Heart left ventricle (tissue), 16 donors: ENCODE data around the gene CBFA2T3. TPM values are rescaled to one million over a fixed set of nuclear protein-coding genes. Genes with fewer than 3 reads are reported as not detected.

Experiments
- ATAC-seq, 4 donors: fragments of 200-7000 bp; cut with Tn5 transposase; one replicate each; pipeline ENCODE4 v1.9.1; 2020 to 2022; ENCODE audit warnings: moderate library complexity in 4 of 4, mild to moderate bottlenecking in 3 of 4, moderate number of reproducible peaks in 1 of 4
- DNase-seq, 5 donors: peaks; one replicate each; pipeline ENCODE4 v3.0.0-alpha.2; 2020
- H3K27ac ChIP-seq, 12 donors: fragments of 200-600 bp; sonication (generic) in 4 of 12; one replicate each; pipeline versions ENCODE4 v1.5.0 to v1.8.0; 2016 to 2022; ENCODE audit warnings: mild to moderate bottlenecking in 2 of 12
- H3K27me3 ChIP-seq, 9 donors: fragments of 200-600 bp; sonication (generic) in 2 of 9; one replicate each; pipeline versions ENCODE4 v1.5.1 to v1.8.0; 2016 to 2022; ENCODE audit warnings: mild to moderate bottlenecking in 3 of 9
- H3K36me3 ChIP-seq, 9 donors: fragments of 200-600 bp; sonication (generic) in 2 of 9; one replicate each; pipeline versions ENCODE4 v1.5.0 to v1.8.0; 2018 to 2022; ENCODE audit warnings: mild to moderate bottlenecking in 2 of 9
- H3K4me1 ChIP-seq, 12 donors: fragments of 200-600 bp; sonication (generic) in 4 of 12; one replicate each; pipeline versions ENCODE4 v1.5.0 to v1.8.0; 2016 to 2022; ENCODE audit warnings: mild to moderate bottlenecking in 3 of 12
- H3K4me3 ChIP-seq, 12 donors: fragments of 200-600 bp; sonication (generic) in 4 of 12; one replicate each; pipeline versions ENCODE4 v1.5.0 to v1.8.0; 2017 to 2022; ENCODE audit warnings: mild to moderate bottlenecking in 9 of 12, moderate library complexity in 4 of 12
- H3K9me3 ChIP-seq, 12 donors: fragments of 200-600 bp; sonication (generic) in 4 of 12; one replicate each; pipeline versions ENCODE4 v1.5.0 to v1.8.0; 2016 to 2022; ENCODE audit warnings: mild to moderate bottlenecking in 1 of 12
- CTCF ChIP-seq, 12 donors: fragments of 200-600 bp; sonication (generic) in 4 of 12; IDR thresholded peaks; one replicate each; pipeline versions ENCODE4 v1.5.0 to v1.8.0; 2018 to 2022; ENCODE audit warnings: antibody characterized with exemption in 12 of 12, mild to moderate bottlenecking in 5 of 12
- POLR2A ChIP-seq, 2 donors: fragments of 450-650 bp; IDR thresholded peaks; one replicate each; pipeline ENCODE4 v1.6.1; 2017; ENCODE audit warnings: antibody characterized with exemption in 2 of 2, mild to moderate bottlenecking in 2 of 2, moderate library complexity in 2 of 2
- WGBS, 4 donors: extraction: QIAGEN DNeasy Blood & Tissue Kit in 2 of 4; methylation state at CpG; one replicate each; pipeline versions ENCODE4 v1.1.5 to v1.1.7; 2013 to 2018; 5-methylcytosine and 5-hydroxymethylcytosine counted together
- intact Hi-C, 10 donors: fragments of 100-400 bp; cut with DNase I; formaldehyde crosslinking; loops; one replicate each; pipeline versions ENCODE4 v1.11.1 to v1.14.2; 2022
- polyA plus RNA-seq, 2 donors: library from polyadenylated mRNA; stranded (reverse); fragments of 200-250 nt; gene quantifications; one replicate each; pipeline ENCODE4 v1.2.3, GENCODE V29; 2013
- total RNA-seq, 9 donors: library from RNA; depleted of rRNA in 2 of 9; stranded (reverse); fragments of >200 nt in 2 of 9; fragmentation: NEBNext Ultra II Directional in 3 of 9; extraction: Animal tissue kit (Norgen Biotek cat#: 25700) in 3 of 9; gene quantifications; one replicate each; pipeline versions ENCODE4 v1.1.0 to v1.2.4, GENCODE V29; 2016 to 2023
- donor health status: ischemic (EF 13 %, LVEDD 7.1; RV severe dilation, severe dysfunction).
- donor health status: healthy with polysubstance abuse.
- donor health status: DM: no; HTN: yes; CAD: no.
- donor health status: DM: no; HTN: no; CAD: no.
- donor health status: ischemic (EF 25% LVEDD 6.9; RV normal size, moderate dysfunction).
- donor health status: ischemic (EF 25% LVEDD 5.7; RV mildly dilated, moderate dysfunction).
- donor health status: healthy.
- donor health status: DM: yes; HTN: yes; CAD: no.
- donor health status: ischemic (EF 35%, LVEDD 5.7; RV mildly dilated, moderate dysfunction).
- donor health status: nonischemic (EF 11% LVEDD 7.7; RV severe dilation, severe dysfunction).
- donor health status: DM: yes; HTN: yes; CAD: no.
- donor health status: PGD.
- donor health status: ischemic (EF 29% LVEDD 5.4; RV normal size, mild dysfunction).
- donor health status: nonischemic (EF 23%, LVEDD 6.1; RV moderate dilation, normal function).

Gene CBFA2T3
- total and polyA plus RNA-seq, 11 donors = 5.0 to 12.0 (median 5.8) TPM

- ATAC-seq = peak in 3 of 4 donors; percentile 38 to 53 (median 41)
- Histone ChIP-seq H3K9me3 (no peaks in the 10 kb centered on the region), H3K4me1 (peaks cover 0 to 12% (median 0%) of the 10 kb centered on the region in 12 donors), H3K27me3 (peaks cover 0 to 9% (median 0%) of the 10 kb centered on the region in 9 donors), H3K4me3 (no peak overlapping the region), H3K36me3 (no peaks in the 10 kb centered on the region), H3K27ac (no peak overlapping the region)
- TF ChIP-seq POLR2A (IDR thresholded peaks at IDR 0.05) = no peak
- no peak for TF ChIP-seq CTCF (IDR thresholded peaks at IDR 0.05)
- intact Hi-C loops = no loop called here
- peak in 1 of 5 donors; percentile 60 for DNase-seq
- 38 to 50% (median 40%) methylated on average over 6 to 11 of the region's 11 CpGs for WGBS, 4 donors
Observed at GRCh38 chr16:88951989-88952388, 25.0 kb downstream of the CBFA2T3 start.

- peaks cover 0 to 9% (median 0%) of the 10 kb centered on the region in 9 donors for H3K27me3 ChIP-seq
- intact Hi-C loops = no loop called here
- peaks cover 0 to 7% (median 0%) of the 10 kb centered on the region in 12 donors for H3K4me1 ChIP-seq
- no peaks in the 10 kb centered on the region for H3K9me3 ChIP-seq
- H3K36me3 ChIP-seq = no peaks in the 10 kb centered on the region
- TF ChIP-seq POLR2A (IDR thresholded peaks at IDR 0.05) (no peak), CTCF (IDR thresholded peaks at IDR 0.05) (no peak)
- ATAC-seq = no peak
- no peak overlapping the region for H3K27ac ChIP-seq
- no peak overlapping the region for H3K4me3 ChIP-seq
- DNase-seq = peak in 1 of 5 donors; percentile 37
- 87 to 92% (median 90%) methylated on average over 15 of the region's 15 CpGs for WGBS, 4 donors
Observed at GRCh38 chr16:88951501-88951900, 25.5 kb downstream of the CBFA2T3 start.

GRCh38 chr16:88948781-88949490 lies 28.1 kb downstream of the CBFA2T3 start:
- DNase-seq = no peak
- H3K36me3 ChIP-seq = peaks cover 0 to 2% (median 0%) of the 10 kb centered on the region in 9 donors
- TF ChIP-seq CTCF (IDR thresholded peaks at IDR 0.05) (no peak), POLR2A (IDR thresholded peaks at IDR 0.05) (no peak)
- no peak overlapping the region for H3K27ac ChIP-seq
- no peak for ATAC-seq
- no peak overlapping the region for H3K4me3 ChIP-seq
- no peaks in the 10 kb centered on the region for H3K9me3 ChIP-seq
- intact Hi-C loops = loop anchor here in 6 of 10 donors (10.0 kb wide), 3 partner anchors 134 to 266 kb away; partner anchors contain the start of genes ACSF3 (in 4 of the 6), ZNF778 (in 2 of the 6) and APRT (in 1 of the 6)
- H3K27me3 ChIP-seq = peaks cover 0 to 9% (median 0%) of the 10 kb centered on the region in 9 donors
- 76 to 81% (median 79%) methylated on average over 17 of the region's 17 CpGs for WGBS, 4 donors
- H3K4me1 ChIP-seq = no peaks in the 10 kb centered on the region

GRCh38 chr16:88945473-88945872 lies 31.5 kb downstream of the CBFA2T3 start:
- no peak overlapping the region for H3K4me3 ChIP-seq
- WGBS, 4 donors = 75 to 84% (median 83%) methylated on average over 10 of the region's 10 CpGs
- H3K27me3 ChIP-seq = peaks cover 0 to 13% (median 2%) of the 10 kb centered on the region in 9 donors
- no peaks in the 10 kb centered on the region for H3K9me3 ChIP-seq
- H3K4me1 ChIP-seq = peaks cover 0 to 15% (median 4%) of the 10 kb centered on the region in 12 donors
- intact Hi-C loops = loop anchor here in 6 of 10 donors (10.0 kb wide), 3 partner anchors 131 to 269 kb away; partner anchors contain the start of genes ACSF3 (in 4 of the 6), ZNF778 (in 2 of the 6) and APRT (in 1 of the 6)
- ATAC-seq (no peak), DNase-seq (no peak)
- TF ChIP-seq CTCF (IDR thresholded peaks at IDR 0.05) (no peak), POLR2A (IDR thresholded peaks at IDR 0.05) (no peak)
- peaks cover 0 to 2% (median 0%) of the 10 kb centered on the region in 9 donors for H3K36me3 ChIP-seq
- H3K27ac ChIP-seq = no peak overlapping the region
